Measurements from ENCODE around the gene ANKRD10. TPM values are rescaled to one million over a fixed set of nuclear protein-coding genes. Genes with fewer than 3 reads are reported as not detected.

Gene ANKRD10
- total and polyA plus RNA-seq, 2 experiments from 2014 or later, result 250 to 277 TPM

GRCh38 chr13:110963554-110963970, 48.7 kb upstream of the ANKRD10 start:
- Histone ChIP-seq H3K4me1 (ENCODE audit: insufficient read depth) (no peaks in the 10 kb centered on the region), H3K79me2 (replicated peaks; ENCODE audit: insufficient read depth) (no peaks in the 10 kb centered on the region), H3F3A (replicated peaks; ENCODE audit: low read depth) (no peaks in the 10 kb centered on the region), H2AFZ (no peak overlapping the region), H3K27ac (ENCODE audit: low read depth) (no peak overlapping the region), H4K20me1 (replicated peaks; ENCODE audit: insufficient read depth) (no peaks in the 10 kb centered on the region), H3K9me2 (ENCODE audit: insufficient read depth) (no peaks in the 10 kb centered on the region; the same call in 1 of the 2 replicates), H3K4me2 (no peak overlapping the region), H3K4me3 (no peak overlapping the region), H3K36me3 (ENCODE audit: insufficient read depth) (peaks cover 17% of the 10 kb centered on the region; the same call in 1 of the 2 replicates), H3K27me3 (ENCODE audit: insufficient read depth) (no peaks in the 10 kb centered on the region)
- Mint-ChIP-seq H3K4me1 (no peaks in the 10 kb centered on the region), H3K36me3 (ENCODE audit: low read depth) (peaks cover 37% of the 10 kb centered on the region), H3K27me3 (ENCODE audit: insufficient read depth, low read depth, poor library complexity) (peaks cover 3% of the 10 kb centered on the region), H3K4me3 (no peak overlapping the region), H3K9me3 (peaks cover 74% of the 10 kb centered on the region), H3K27ac (no peak overlapping the region)
- no peak for DNase-seq (ENCODE audit: low spot score)
- TF ChIP-seq ETS1 (IDR thresholded peaks at IDR 0.05) (no peak), EZH2phosphoT487 (IDR thresholded peaks at IDR 0.05; ENCODE audit: unreplicated experiment) (no peak), STAT1 (IDR thresholded peaks at IDR 0.05; ENCODE audit: unreplicated experiment) (no peak), POLR2AphosphoS5 (IDR thresholded peaks at IDR 0.05; ENCODE audit: low read depth) (no peak), JUNB (IDR thresholded peaks at IDR 0.05; ENCODE audit: unreplicated experiment) (no peak), ZNF331 (CRISPR knock-in tag; IDR thresholded peaks at IDR 0.05; ENCODE audit: low read depth) (no peak), ZNF114 (CRISPR knock-in tag; IDR thresholded peaks at IDR 0.05) (no peak)
- TF ChIP-seq, protein P1, sequence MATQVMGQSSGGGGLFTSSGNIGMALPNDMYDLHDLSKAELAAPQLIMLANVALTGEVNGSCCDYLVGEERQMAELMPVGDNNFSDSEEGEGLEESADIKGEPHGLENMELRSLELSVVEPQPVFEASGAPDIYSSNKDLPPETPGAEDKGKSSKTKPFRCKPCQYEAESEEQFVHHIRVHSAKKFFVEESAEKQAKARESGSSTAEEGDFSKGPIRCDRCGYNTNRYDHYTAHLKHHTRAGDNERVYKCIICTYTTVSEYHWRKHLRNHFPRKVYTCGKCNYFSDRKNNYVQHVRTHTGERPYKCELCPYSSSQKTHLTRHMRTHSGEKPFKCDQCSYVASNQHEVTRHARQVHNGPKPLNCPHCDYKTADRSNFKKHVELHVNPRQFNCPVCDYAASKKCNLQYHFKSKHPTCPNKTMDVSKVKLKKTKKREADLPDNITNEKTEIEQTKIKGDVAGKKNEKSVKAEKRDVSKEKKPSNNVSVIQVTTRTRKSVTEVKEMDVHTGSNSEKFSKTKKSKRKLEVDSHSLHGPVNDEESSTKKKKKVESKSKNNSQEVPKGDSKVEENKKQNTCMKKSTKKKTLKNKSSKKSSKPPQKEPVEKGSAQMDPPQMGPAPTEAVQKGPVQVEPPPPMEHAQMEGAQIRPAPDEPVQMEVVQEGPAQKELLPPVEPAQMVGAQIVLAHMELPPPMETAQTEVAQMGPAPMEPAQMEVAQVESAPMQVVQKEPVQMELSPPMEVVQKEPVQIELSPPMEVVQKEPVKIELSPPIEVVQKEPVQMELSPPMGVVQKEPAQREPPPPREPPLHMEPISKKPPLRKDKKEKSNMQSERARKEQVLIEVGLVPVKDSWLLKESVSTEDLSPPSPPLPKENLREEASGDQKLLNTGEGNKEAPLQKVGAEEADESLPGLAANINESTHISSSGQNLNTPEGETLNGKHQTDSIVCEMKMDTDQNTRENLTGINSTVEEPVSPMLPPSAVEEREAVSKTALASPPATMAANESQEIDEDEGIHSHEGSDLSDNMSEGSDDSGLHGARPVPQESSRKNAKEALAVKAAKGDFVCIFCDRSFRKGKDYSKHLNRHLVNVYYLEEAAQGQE (IDR thresholded peaks at IDR 0.05; ENCODE audit: unreplicated experiment), result no peak
- TF ChIP-seq, protein P2, sequence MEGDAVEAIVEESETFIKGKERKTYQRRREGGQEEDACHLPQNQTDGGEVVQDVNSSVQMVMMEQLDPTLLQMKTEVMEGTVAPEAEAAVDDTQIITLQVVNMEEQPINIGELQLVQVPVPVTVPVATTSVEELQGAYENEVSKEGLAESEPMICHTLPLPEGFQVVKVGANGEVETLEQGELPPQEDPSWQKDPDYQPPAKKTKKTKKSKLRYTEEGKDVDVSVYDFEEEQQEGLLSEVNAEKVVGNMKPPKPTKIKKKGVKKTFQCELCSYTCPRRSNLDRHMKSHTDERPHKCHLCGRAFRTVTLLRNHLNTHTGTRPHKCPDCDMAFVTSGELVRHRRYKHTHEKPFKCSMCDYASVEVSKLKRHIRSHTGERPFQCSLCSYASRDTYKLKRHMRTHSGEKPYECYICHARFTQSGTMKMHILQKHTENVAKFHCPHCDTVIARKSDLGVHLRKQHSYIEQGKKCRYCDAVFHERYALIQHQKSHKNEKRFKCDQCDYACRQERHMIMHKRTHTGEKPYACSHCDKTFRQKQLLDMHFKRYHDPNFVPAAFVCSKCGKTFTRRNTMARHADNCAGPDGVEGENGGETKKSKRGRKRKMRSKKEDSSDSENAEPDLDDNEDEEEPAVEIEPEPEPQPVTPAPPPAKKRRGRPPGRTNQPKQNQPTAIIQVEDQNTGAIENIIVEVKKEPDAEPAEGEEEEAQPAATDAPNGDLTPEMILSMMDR (conservative IDR thresholded peaks at IDR 0.05; ENCODE audit: low read depth in 2 of 2), result no peak
- ATAC-seq, result no peak

GRCh38 chr13:110961959-110962358, 47.1 kb upstream of the ANKRD10 start:
- Histone ChIP-seq H3K4me3 (no peak overlapping the region), H3K36me3 (ENCODE audit: insufficient read depth) (peaks cover 17% of the 10 kb centered on the region; the same call in 1 of the 2 replicates), H2AFZ (no peak overlapping the region), H3F3A (replicated peaks; ENCODE audit: low read depth) (no peaks in the 10 kb centered on the region), H3K79me2 (replicated peaks; ENCODE audit: insufficient read depth) (no peaks in the 10 kb centered on the region), H3K9me2 (ENCODE audit: insufficient read depth) (no peaks in the 10 kb centered on the region; the same call in 1 of the 2 replicates), H3K27ac (ENCODE audit: low read depth) (no peak overlapping the region), H3K4me2 (no peak overlapping the region), H3K4me1 (ENCODE audit: insufficient read depth) (no peaks in the 10 kb centered on the region), H3K27me3 (ENCODE audit: insufficient read depth) (no peaks in the 10 kb centered on the region), H4K20me1 (replicated peaks; ENCODE audit: insufficient read depth) (no peaks in the 10 kb centered on the region)
- peaks cover 73% of the 10 kb centered on the region for H3K9me3 Mint-ChIP-seq
- H3K36me3 Mint-ChIP-seq (ENCODE audit: low read depth), result peaks cover 37% of the 10 kb centered on the region
- no peak for ATAC-seq
- no peaks in the 10 kb centered on the region for H3K4me1 Mint-ChIP-seq
- DNase-seq (ENCODE audit: low spot score), result no peak
- H3K4me3 Mint-ChIP-seq, result no peak overlapping the region
- H3K27me3 Mint-ChIP-seq (ENCODE audit: insufficient read depth, low read depth, poor library complexity), result peaks cover 3% of the 10 kb centered on the region
- H3K27ac Mint-ChIP-seq, result no peak overlapping the region
- TF ChIP-seq ETS1 (IDR thresholded peaks at IDR 0.05), result no peak
